AG09309 (cell line): ENCODE measurements around the gene TBPL2.
A peak's percentile ranks its signal among the peaks of the same experiment; 100 is the strongest.

Experiments
- DNase-seq: peaks from one replicate; pipeline ENCODE4 v3.0.0-alpha.2; 2010; ENCODE audit warnings: low read depth
- H3K4me3 ChIP-seq: 2 replicates; pipeline ENCODE4 v1.5.1; 2011; ENCODE audit warnings: mild to moderate bottlenecking, low read depth, low read length, moderate library complexity; ENCODE audit not compliant: control insufficient read depth
- CTCF ChIP-seq: IDR thresholded peaks from 2 replicates; pipeline ENCODE4 v1.5.1; 2011; ENCODE audit warnings: mild to moderate bottlenecking, low read depth, low read length, inconsistent platforms; ENCODE audit not compliant: insufficient read depth, control insufficient read depth; ENCODE audit errors: missing control alignments

Gene TBPL2

DNA sequence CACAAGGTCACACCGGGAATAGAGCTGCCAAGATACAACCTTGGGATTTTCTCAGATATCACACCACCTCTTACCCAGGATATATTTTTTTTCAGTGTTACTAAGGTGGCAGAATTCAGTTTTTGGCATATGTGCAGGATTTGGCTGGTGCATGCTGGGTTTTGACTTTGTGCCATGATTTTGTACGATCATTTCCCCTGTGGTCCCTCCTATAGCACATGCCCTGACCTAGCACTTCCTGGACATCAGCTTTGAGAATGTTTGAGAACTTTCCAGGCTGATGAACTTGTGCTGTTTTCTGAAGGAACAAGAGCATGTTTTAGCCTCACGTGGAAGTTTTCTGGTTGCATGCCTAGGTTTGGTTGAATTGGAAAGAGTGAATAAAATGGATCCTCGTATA lies 11.0 kb upstream of the TBPL2 start:
- no peak overlapping the region for H3K4me3 ChIP-seq
- DNase-seq = no peak
- no peak for TF ChIP-seq CTCF

DNA sequence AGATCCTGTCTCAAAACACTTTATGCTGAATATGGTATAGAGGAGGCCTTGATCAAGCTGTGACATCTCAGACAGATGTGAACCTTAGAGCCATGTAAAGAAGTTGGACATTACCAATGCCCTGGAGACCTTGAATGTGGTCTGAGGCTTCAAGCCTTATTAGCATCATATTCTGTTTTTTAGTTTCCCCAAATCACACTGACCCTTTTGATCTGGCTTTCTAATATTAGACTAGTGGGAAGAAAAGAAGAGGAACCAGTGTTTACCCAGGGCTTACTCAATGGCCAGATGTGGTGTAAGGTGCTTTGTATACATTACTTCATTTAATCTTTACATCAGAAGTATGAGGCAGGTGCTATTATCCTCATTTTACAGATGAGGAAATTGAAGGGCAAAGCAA lies 10.6 kb upstream of the TBPL2 start:
- DNase-seq = no peak
- H3K4me3 ChIP-seq = no peak overlapping the region
- TF ChIP-seq CTCF = no peak

- TF ChIP-seq CTCF = no peak
- no peak overlapping the region for H3K4me3 ChIP-seq
- no peak for DNase-seq
These were observed 10.1 kb upstream of the TBPL2 start for GRCh38 chr14:55450539-55450938.

DNA sequence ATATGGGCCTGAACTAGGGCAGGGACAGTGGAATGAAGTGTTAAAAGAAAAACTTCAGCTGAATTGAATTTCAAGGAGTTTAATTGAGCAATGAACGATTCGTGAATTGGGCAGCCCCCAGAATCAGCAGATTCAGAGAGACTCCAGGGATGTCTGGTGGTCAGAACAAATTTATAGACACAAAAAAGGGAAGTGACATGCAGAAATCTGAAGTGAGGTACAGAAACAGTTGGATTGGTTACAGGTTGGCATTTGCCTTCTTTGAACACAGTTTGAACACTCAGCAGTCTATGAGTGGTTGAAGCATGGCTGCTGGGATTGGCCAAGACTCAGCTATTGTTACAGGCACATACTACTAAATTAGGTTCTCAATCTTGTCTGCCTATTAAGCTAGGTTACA lies 9.7 kb upstream of the TBPL2 start:
- no peak for TF ChIP-seq CTCF
- no peak for DNase-seq
- no peak overlapping the region for H3K4me3 ChIP-seq

DNA sequence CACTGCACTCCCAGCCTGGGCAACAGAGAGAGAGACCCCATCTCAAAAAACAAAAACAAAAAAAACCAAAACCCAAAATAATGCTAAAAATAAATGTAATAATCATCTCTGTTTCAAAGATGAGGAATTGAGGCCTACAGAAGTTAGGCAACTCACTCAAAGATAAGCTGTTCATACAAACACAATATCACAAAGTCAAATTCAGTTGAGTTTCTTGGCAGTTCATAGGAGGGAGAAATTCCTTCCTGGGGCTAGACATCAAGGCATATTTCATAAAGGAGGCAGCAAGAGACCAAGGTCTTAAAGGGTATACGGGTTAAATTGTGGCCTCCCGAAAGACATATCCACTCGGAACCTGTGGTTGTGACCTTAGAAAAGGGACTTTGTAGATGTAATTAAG lies 8.7 kb upstream of the TBPL2 start:
- no peak for TF ChIP-seq CTCF
- H3K4me3 ChIP-seq = no peak overlapping the region
- no peak for DNase-seq

GRCh38 chr14:55448141-55448614 lies 7.8 kb upstream of the TBPL2 start:
- H3K4me3 ChIP-seq = no peak overlapping the region
- TF ChIP-seq CTCF = no peak
- peak; percentile 96 for DNase-seq

DNA sequence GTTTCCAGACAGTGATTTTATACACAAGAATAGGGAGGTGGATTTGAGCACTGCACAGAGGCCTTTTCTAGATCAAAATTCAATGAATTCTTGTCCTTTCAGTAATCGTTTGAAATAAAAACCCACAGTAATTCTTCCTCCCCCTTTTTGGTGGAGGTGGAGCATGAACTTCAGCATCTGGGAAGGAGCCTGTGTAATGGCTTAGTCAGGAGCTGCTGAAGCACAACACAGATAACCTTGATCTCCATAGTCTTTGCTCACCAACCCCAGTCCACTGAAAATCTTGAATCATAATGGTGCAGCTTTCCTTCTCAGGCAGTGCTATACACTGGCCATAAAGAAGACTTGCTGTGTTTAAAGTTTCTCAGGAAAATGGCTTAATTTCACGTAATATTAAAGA lies 6.4 kb upstream of the TBPL2 start:
- no peak overlapping the region for H3K4me3 ChIP-seq
- no peak for TF ChIP-seq CTCF
- peak; percentile 67 for DNase-seq
